Measurements from ENCODE around the gene WBP2.
"Not testable (repeated sequence)": the region's sequence is repeated elsewhere in the genome, so short reads cannot be mapped to it uniquely, and the experiment has no call there.

The WBP2 gene

DNA sequence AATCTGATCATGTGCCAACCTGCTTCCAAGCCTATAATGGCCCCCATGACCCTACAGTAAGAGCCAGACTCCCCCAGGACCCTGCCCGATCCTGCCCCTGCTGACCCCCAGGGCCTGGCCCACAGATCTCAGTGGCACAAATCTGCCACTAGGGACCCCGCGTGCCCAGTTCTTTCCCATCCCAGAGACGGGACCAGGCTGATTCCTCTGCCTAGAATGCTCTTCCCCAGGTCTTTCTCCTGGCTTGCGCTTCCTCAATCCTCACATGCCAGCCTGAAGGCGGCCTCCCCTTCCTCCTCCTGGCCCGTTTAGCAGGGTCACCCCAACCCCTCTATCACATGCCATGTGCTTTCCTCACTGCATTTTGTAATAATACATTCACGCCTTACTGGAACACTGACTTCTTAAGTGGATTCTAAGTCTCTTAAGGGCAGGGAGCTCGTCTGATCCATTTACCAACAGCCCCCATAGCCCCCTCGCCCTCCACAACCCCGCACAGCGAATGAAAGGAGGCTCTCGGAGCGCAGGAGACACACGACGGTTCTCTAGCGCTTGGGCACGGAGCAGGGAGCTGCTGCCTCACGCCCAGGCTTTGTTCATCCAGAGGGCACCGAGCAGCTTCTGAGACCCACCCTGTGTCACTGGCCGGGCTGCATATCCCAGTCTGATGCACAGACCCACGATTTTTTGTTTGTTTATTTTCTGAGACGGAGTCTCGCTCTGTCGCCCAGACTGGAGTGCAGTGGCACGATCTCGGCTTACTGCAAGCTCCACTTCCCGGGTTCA is 40.4 kb upstream of the WBP2 start:
- Histone ChIP-seq H3K9ac (ENCODE audit: low read depth, low read length) (peak overlapping the region; percentile 95), H3K4me1 (ENCODE audit: control insufficient read depth, insufficient read depth, low read length) (peaks cover 21% of the 10 kb centered on the region), H3K4me2 (ENCODE audit: low read length) (peak overlapping the region; percentile 78), H3K36me3 (ENCODE audit: insufficient read depth, low read length) (peaks cover 46% of the 10 kb centered on the region), H3K27me3 (ENCODE audit: control insufficient read depth, insufficient read depth, low read length) (no peaks in the 10 kb centered on the region), H3K4me3 (ENCODE audit: low read length) (peak overlapping the region; percentile 99), H3K9me3 (replicated peaks; ENCODE audit: low read length) (no peaks in the 10 kb centered on the region)

- no peak overlapping the region for H3K9ac ChIP-seq (ENCODE audit: low read depth, low read length)
Measured at GRCh38 chr17:75894049-75894733, 39.1 kb upstream of the WBP2 start.

DNA sequence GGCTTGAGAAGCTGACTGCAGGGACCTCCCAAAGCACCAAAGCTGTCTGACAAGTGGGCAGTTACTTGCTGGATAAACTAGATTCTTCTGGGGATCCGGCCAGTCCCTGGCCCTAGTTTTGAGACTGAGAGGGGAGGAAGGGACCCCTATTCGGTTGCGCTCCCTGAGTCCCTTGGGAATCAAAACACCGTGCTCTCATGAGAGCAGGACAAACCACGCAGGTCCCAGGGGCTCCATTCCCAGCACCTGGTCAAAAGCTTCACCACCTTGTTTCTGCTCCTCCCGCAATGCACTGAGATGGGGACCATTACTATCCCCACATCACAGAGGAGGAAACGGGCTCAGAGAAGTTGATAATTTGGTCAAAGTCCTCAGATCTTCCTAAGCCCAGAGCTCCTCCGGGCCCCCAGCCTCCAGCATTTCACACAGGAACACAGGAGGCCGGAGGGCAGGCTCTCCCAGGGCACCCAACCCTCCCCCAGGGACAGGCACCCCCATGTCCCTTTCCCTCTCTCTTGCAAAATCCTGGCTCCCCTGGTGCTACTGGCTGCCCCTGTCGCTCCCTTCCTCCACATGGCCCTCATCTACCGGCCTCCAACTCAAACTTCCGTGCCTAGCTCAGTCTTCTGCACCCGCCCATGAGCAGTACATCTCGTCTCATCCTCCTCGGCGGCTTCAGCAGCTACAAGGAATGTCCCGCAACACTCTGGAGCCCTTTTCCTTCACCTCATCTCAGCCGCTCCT is 38.3 kb upstream of the WBP2 start:
- no peak overlapping the region for H3K9ac ChIP-seq (ENCODE audit: low read depth, low read length)
- H3K4me3 ChIP-seq (ENCODE audit: low read length): no peak overlapping the region
- no peaks in the 10 kb centered on the region for H3K27me3 ChIP-seq (ENCODE audit: control insufficient read depth, insufficient read depth, low read length)
- peaks cover 21% of the 10 kb centered on the region for H3K4me1 ChIP-seq (ENCODE audit: control insufficient read depth, insufficient read depth, low read length)
- no peaks in the 10 kb centered on the region for H3K9me3 ChIP-seq (replicated peaks; ENCODE audit: low read length)
- H3K4me2 ChIP-seq (ENCODE audit: low read length): no peak overlapping the region
- H3K36me3 ChIP-seq (ENCODE audit: insufficient read depth, low read length): peaks cover 29% of the 10 kb centered on the region

More at GRCh38 chr17:75894049-75894733, 39.1 kb upstream of the WBP2 start:
- Histone ChIP-seq H3K9me3 (replicated peaks; ENCODE audit: low read length) (no peaks in the 10 kb centered on the region), H3K4me1 (ENCODE audit: control insufficient read depth, insufficient read depth, low read length) (peaks cover 21% of the 10 kb centered on the region), H3K36me3 (ENCODE audit: insufficient read depth, low read length) (peaks cover 36% of the 10 kb centered on the region), H3K4me2 (ENCODE audit: low read length) (peak overlapping the region; percentile 78), H3K27me3 (ENCODE audit: control insufficient read depth, insufficient read depth, low read length) (no peaks in the 10 kb centered on the region), H3K4me3 (ENCODE audit: low read length) (no peak overlapping the region)

DNA sequence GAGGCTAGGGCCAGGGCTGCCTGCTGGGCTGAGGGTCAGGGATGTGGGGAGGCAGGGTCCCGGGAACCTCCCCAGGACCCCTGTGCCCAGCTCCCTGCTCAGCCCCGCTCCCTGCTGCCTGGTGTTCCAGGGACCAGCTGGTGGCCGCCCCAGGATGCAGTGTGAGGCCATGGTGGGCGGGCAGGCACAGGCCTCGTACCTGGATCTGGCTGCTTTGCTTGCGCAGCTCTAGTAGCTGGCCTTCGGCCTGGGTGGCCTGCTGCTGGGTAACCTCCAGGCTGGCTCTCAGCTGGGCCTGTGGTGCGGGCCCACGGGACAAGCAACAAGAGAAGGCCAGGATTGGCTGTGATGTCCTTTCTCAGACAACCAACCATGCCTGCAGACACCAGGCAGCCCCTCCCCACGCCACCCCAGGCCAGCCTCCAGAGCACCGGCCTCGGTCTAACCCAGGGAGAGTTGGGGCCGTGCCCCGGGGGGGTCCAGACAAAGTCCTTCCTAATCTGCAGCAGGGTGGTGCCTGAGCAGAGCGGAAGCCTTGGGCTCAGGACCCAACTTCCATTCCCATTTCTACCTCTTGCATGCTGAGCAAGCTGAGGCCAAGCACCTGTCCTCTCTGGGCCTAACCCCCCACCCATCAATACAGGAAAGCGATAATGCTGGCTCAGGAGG is 37.6 kb upstream of the WBP2 start:
- no peaks in the 10 kb centered on the region for H3K27me3 ChIP-seq (ENCODE audit: control insufficient read depth, insufficient read depth, low read length)
- H3K4me3 ChIP-seq (ENCODE audit: low read length): no peak overlapping the region
- H3K36me3 ChIP-seq (ENCODE audit: insufficient read depth, low read length): peaks cover 21% of the 10 kb centered on the region
- H3K9ac ChIP-seq (ENCODE audit: low read depth, low read length): no peak overlapping the region
- H3K9me3 ChIP-seq (replicated peaks; ENCODE audit: low read length): no peaks in the 10 kb centered on the region
- no peak overlapping the region for H3K4me2 ChIP-seq (ENCODE audit: low read length)
- H3K4me1 ChIP-seq (ENCODE audit: control insufficient read depth, insufficient read depth, low read length): peaks cover 21% of the 10 kb centered on the region

DNA sequence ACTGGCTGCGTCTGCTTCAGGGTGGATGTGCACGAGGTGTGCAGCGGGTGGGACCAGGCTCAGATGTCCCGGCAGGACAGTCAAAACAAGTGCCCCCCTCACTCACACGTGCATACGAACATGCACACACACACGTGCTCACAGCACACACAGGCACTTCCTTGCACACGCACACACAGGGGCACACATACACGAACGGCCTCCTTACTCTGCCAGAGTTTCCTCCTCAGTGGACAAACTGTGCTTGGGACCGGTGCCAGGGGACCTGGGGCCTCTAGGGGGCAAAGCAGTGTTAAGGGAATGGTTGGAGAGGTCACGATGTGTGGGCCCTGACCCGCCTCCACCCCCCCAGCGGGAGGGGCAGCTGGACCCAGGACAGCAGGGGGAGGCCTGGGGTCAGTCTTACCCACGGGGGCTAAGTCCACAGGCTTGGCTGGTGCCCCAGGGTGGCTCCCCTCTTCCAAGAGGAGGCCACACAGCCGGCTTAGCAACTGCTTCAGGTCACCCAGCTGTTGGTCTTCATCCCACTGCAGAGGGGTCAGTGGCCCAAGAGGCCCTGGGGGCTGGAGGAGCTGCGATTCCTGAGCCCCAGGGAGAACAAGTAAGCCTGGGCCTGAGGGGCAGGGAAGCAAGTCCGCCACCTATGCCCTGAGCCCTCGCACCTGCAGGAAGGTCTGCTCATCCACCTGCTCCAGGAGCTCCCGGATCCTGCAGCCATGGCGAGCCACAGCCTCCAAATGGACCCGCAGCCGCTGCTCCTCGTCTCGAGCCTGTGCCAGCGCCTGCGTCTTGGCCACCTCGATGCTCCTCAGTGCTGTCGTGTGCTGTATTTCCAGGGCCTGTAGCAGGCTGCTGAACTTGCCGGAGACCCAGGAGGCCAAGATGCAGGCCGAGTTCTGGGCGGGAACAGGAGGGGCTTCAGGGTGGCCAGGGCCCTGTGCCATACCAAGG is 36.7 kb upstream of the WBP2 start:
- Histone ChIP-seq H3K27me3 (ENCODE audit: control insufficient read depth, insufficient read depth, low read length) (no peaks in the 10 kb centered on the region), H3K9me3 (replicated peaks; ENCODE audit: low read length) (no peaks in the 10 kb centered on the region), H3K4me3 (ENCODE audit: low read length) (no peak overlapping the region), H3K4me1 (ENCODE audit: control insufficient read depth, insufficient read depth, low read length) (peaks cover 16% of the 10 kb centered on the region), H3K9ac (ENCODE audit: low read depth, low read length) (no peak overlapping the region), H3K36me3 (ENCODE audit: insufficient read depth, low read length) (peaks cover 16% of the 10 kb centered on the region), H3K4me2 (ENCODE audit: low read length) (no peak overlapping the region)

DNA sequence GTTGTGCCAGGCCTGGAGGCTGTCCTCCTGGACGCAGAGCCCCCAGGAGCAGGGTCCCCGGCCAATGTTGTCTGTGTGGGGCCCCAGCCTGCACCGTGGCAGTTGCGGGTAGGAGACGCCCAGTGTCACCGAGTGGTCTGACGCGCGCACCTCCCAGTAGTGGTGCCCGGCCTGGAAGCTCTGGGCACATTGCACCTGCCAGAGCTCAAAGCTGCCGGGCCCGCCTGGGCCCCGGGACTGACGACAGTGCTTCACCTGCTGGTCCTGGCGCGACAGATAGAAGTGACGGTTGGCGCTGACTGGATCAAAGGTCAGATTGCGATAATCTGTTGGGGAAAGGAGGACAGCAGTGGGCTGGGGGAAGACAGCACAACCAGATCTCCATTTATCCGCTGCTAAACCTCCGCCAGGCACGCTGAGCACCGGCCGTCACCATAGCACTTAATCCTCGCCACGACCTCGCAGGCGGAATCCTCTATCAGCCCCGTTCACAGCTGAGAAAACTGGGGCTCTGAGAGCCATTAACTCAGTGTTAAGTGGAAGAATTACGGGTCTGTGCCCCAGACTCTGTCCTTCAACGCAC is 36.0 kb upstream of the WBP2 start:
- Histone ChIP-seq H3K4me1 (ENCODE audit: control insufficient read depth, insufficient read depth, low read length) (peaks cover 16% of the 10 kb centered on the region), H3K36me3 (ENCODE audit: insufficient read depth, low read length) (peaks cover 16% of the 10 kb centered on the region)

GRCh38 chr17:75889454-75889853 is 34.3 kb upstream of the WBP2 start:
- Histone ChIP-seq H3K9me3 (replicated peaks; ENCODE audit: low read length) (no peaks in the 10 kb centered on the region), H3K4me2 (ENCODE audit: low read length) (no peak overlapping the region), H3K9ac (ENCODE audit: low read depth, low read length) (no peak overlapping the region), H3K4me1 (ENCODE audit: control insufficient read depth, insufficient read depth, low read length) (peaks cover 3% of the 10 kb centered on the region), H3K36me3 (ENCODE audit: insufficient read depth, low read length) (peaks cover 16% of the 10 kb centered on the region), H3K4me3 (ENCODE audit: low read length) (no peak overlapping the region), H3K27me3 (ENCODE audit: control insufficient read depth, insufficient read depth, low read length) (no peaks in the 10 kb centered on the region)

More for the DNA sequence above, 36.0 kb upstream of the WBP2 start:
- Histone ChIP-seq H3K9me3 (replicated peaks; ENCODE audit: low read length) (no peaks in the 10 kb centered on the region), H3K4me2 (ENCODE audit: low read length) (no peak overlapping the region), H3K27me3 (ENCODE audit: control insufficient read depth, insufficient read depth, low read length) (no peaks in the 10 kb centered on the region), H3K4me3 (ENCODE audit: low read length) (no peak overlapping the region), H3K9ac (ENCODE audit: low read depth, low read length) (no peak overlapping the region)

GRCh38 chr17:75888484-75888883 is 33.3 kb upstream of the WBP2 start:
- Histone ChIP-seq H3K27me3 (ENCODE audit: control insufficient read depth, insufficient read depth, low read length) (no peaks in the 10 kb centered on the region), H3K9me3 (replicated peaks; ENCODE audit: low read length) (no peaks in the 10 kb centered on the region), H3K9ac (ENCODE audit: low read depth, low read length) (no peak overlapping the region), H3K4me1 (ENCODE audit: control insufficient read depth, insufficient read depth, low read length) (no peaks in the 10 kb centered on the region), H3K4me2 (ENCODE audit: low read length) (no peak overlapping the region), H3K36me3 (ENCODE audit: insufficient read depth, low read length) (peaks cover 16% of the 10 kb centered on the region), H3K4me3 (ENCODE audit: low read length) (no peak overlapping the region)

DNA sequence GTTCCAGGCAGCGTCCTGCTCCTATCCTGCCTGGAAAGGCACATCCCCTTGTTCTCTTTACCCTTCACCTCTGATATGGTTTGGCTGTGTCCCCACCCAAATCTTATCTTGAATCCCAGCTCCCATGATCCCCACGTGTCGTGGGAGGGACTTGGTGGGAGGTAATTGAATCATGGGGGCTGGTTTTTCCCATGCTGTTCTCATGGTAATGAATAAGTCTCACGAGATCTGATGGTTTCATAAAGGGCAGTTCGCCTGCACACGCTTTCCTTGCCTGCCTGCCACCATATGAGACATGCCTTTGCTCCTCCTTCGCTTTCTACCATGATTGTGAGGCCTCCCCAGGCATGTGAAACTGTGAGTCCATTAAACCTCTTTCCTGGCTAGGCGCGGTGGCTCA is 30.7 kb upstream of the WBP2 start:
- H3K4me2 ChIP-seq (ENCODE audit: low read length); H3K36me3 ChIP-seq (ENCODE audit: insufficient read depth, low read length); H3K4me1 ChIP-seq (ENCODE audit: control insufficient read depth, insufficient read depth, low read length); H3K9ac ChIP-seq (ENCODE audit: low read depth, low read length); H3K9me3 ChIP-seq (replicated peaks; ENCODE audit: low read length); H3K27me3 ChIP-seq (ENCODE audit: control insufficient read depth, insufficient read depth, low read length); H3K4me3 ChIP-seq (ENCODE audit: low read length): not testable (repeated sequence)

DNA sequence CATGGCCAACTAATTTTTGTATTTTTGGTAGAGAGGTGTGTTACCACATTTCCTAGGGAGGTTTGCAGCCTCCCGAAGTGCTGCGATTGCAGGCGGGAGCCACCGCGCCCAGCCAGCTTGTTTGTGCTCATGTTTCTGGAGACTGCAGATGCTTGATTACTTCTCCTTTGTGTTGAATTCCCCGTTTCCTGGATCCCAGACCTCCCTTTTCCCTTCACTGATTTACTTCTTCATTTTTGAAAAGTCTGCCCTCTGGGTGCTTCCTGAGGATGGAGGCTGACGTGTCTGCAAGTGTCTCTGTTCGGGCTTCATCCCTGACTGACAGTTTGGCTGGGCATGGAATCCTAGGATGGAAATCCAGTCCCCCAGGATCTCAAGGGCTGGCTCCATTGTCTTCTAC is 30.3 kb upstream of the WBP2 start:
- H3K9ac ChIP-seq (ENCODE audit: low read depth, low read length): no peak overlapping the region
- H3K27me3 ChIP-seq (ENCODE audit: control insufficient read depth, insufficient read depth, low read length): no peaks in the 10 kb centered on the region
- no peaks in the 10 kb centered on the region for H3K4me1 ChIP-seq (ENCODE audit: control insufficient read depth, insufficient read depth, low read length)
- peaks cover 3% of the 10 kb centered on the region for H3K36me3 ChIP-seq (ENCODE audit: insufficient read depth, low read length)
- H3K4me2 ChIP-seq (ENCODE audit: low read length): no peak overlapping the region
- H3K9me3 ChIP-seq (replicated peaks; ENCODE audit: low read length): no peaks in the 10 kb centered on the region
- no peak overlapping the region for H3K4me3 ChIP-seq (ENCODE audit: low read length)
